AG09319 (cell line): Measurements from ENCODE around the gene NRP1.
"Not testable (repeated sequence)": the region's sequence is repeated elsewhere in the genome, so short reads cannot be mapped to it uniquely, and the experiment has no call there.

Source experiments
- DNase-seq: peaks from one replicate; pipeline ENCODE4 v3.0.0-alpha.2; 2010; ENCODE audit warnings: low read depth; ENCODE audit errors: extremely low read depth
- CTCF ChIP-seq: IDR thresholded peaks from 2 replicates; pipeline ENCODE4 v1.5.1; 2011; ENCODE audit warnings: low read depth, mild to moderate bottlenecking, inconsistent platforms, low read length, moderate library complexity

NRP1 gene

GRCh38 chr10:33141251-33141650 is 193.2 kb downstream of the NRP1 start:
- no peak for TF ChIP-seq CTCF
- no peak for DNase-seq

- TF ChIP-seq CTCF: no peak
- DNase-seq: no peak
Measured at GRCh38 chr10:33139181-33139646, 195.3 kb downstream of the NRP1 start.

- not testable (repeated sequence) for DNase-seq
Measured at GRCh38 chr10:33138686-33139085, 195.8 kb downstream of the NRP1 start.

GRCh38 chr10:33137356-33138005 is 197.0 kb downstream of the NRP1 start:
- no peak for TF ChIP-seq CTCF
- DNase-seq: no peak

GRCh38 chr10:33136781-33137180 is 197.7 kb downstream of the NRP1 start:
- no peak for DNase-seq
- no peak for TF ChIP-seq CTCF

- no peak for TF ChIP-seq CTCF
- DNase-seq: peak; percentile 53
Measured at GRCh38 chr10:33136271-33136670, 198.2 kb downstream of the NRP1 start.

GRCh38 chr10:33134011-33134751 is 200.3 kb downstream of the NRP1 start:
- peak; percentile 44 for DNase-seq
- TF ChIP-seq CTCF: no peak
